ENCODE data around the gene UBE2O.

UBE2O gene

GRCh38 chr17:76444518-76445311 is 8.2 kb downstream of the UBE2O start:
- Histone ChIP-seq H3K27ac (ENCODE audit: low read depth, low read length) (no peak overlapping the region), H3K9me3 (ENCODE audit: low read length) (no peaks in the 10 kb centered on the region), H3K4me1 (ENCODE audit: insufficient read depth, low read length) (peaks cover 3% of the 10 kb centered on the region), H3K4me3 (ENCODE audit: low read depth in 1 of 2, low read length in 2 of 2) (no peak overlapping the region), H3K27me3 (ENCODE audit: control insufficient read depth in 1 of 2, insufficient read depth in 2 of 2, low read length in 2 of 2) (no peaks in the 10 kb centered on the region), H3K9ac (ENCODE audit: low read length) (no peak overlapping the region), H3K36me3 (ENCODE audit: insufficient read depth, low read length) (no peaks in the 10 kb centered on the region)

DNA sequence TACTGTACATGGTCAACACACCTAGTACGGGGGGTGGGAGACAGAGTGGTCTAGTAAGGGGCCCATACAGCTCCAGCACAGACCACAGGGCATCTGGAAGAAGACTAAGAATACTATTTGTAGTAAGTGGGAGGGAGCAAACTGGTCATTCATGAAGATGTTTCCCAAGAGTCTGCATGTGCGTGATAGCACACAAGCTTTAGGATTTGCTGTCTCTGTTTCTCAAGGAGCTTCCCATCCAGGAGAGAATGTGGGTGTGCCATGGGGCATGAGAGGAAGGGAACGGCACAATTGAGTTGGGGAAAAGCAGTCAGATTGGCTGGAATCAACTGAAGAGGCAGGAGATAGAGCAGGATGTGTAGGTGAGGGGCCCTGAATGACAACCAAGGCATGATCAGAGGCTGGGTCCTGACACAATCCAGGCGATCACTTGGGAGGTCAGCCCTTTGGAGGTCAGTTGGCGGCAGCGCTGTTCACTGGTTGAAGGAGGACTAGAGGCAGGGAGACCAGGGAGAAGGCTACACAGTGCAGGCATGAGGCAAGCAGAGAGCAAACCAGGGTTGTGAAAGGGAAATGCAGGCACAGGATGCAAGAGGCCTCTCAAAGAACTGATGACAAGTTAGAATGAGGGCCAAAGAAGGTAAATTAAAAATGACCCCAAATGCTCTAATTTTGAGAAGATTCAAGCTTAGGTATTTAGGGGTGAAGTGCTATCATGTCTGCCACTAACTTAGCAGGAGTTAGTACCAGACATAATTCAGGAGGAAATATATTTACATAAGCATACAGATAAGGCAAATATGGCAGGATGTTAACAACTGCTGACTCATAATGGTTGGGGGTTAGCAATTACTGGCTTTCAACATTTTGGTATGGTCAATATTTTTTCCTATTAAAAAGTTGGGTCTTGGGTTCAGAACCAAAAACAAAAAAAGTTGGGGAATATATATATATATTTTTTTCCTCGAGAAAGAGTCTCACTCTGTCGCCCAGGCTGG is 10.3 kb downstream of the UBE2O start:
- Histone ChIP-seq H3K36me3 (ENCODE audit: insufficient read depth, low read length) (no peaks in the 10 kb centered on the region), H3K9me3 (ENCODE audit: low read length) (no peaks in the 10 kb centered on the region), H3K27me3 (ENCODE audit: control insufficient read depth in 1 of 2, insufficient read depth in 2 of 2, low read length in 2 of 2) (no peaks in the 10 kb centered on the region), H3K4me1 (ENCODE audit: insufficient read depth, low read length) (peaks cover 3% of the 10 kb centered on the region), H3K4me3 (ENCODE audit: low read depth in 1 of 2, low read length in 2 of 2) (no peak overlapping the region), H3K27ac (ENCODE audit: low read depth, low read length) (no peak overlapping the region), H3K9ac (ENCODE audit: low read length) (no peak overlapping the region)

GRCh38 chr17:76441686-76442340 is 11.1 kb downstream of the UBE2O start:
- no peak overlapping the region for H3K27ac ChIP-seq (ENCODE audit: low read depth, low read length)
- H3K4me3 ChIP-seq (ENCODE audit: low read depth in 1 of 2, low read length in 2 of 2) = no peak overlapping the region
- H3K36me3 ChIP-seq (ENCODE audit: insufficient read depth, low read length) = no peaks in the 10 kb centered on the region
- no peaks in the 10 kb centered on the region for H3K27me3 ChIP-seq (ENCODE audit: control insufficient read depth in 1 of 2, insufficient read depth in 2 of 2, low read length in 2 of 2)
- H3K4me1 ChIP-seq (ENCODE audit: insufficient read depth, low read length) = peaks cover 3% of the 10 kb centered on the region
- no peak overlapping the region for H3K9ac ChIP-seq (ENCODE audit: low read length)
- H3K9me3 ChIP-seq (ENCODE audit: low read length) = no peaks in the 10 kb centered on the region

DNA sequence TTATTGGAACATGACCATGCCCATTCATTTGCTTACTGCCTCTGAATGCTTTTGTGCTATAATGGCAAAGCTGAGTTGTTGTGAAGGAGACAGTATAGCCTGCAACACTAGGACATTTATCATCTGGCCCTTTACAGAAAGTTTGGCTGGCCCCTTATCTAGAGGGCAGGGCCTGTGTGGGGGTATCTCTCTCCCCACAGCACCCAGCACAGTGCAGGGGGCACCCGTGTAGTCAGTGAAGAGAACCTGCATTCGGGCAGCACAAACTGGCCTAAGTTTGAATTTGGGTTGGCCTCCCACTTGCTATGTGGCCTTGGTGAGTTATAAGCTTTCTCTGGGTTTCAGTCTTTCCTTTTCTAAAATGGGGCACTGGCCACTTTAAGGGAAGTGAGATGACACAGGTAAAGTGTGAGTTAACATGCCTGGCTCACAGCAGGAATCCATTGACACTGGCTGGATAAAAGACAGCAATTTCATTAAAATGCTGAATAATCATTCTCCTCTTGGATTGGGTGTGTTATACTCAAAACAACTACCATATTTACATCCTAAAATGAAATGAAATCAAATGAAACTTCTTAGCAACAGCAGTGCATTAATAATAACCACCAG is 12.1 kb downstream of the UBE2O start:
- no peak overlapping the region for H3K9ac ChIP-seq (ENCODE audit: low read length)
- H3K27ac ChIP-seq (ENCODE audit: low read depth, low read length) = no peak overlapping the region
- H3K36me3 ChIP-seq (ENCODE audit: insufficient read depth, low read length) = no peaks in the 10 kb centered on the region
- no peak overlapping the region for H3K4me3 ChIP-seq (ENCODE audit: low read depth in 1 of 2, low read length in 2 of 2)
- H3K4me1 ChIP-seq (ENCODE audit: insufficient read depth, low read length) = no peaks in the 10 kb centered on the region
- no peaks in the 10 kb centered on the region for H3K9me3 ChIP-seq (ENCODE audit: low read length)
- H3K27me3 ChIP-seq (ENCODE audit: control insufficient read depth in 1 of 2, insufficient read depth in 2 of 2, low read length in 2 of 2) = no peaks in the 10 kb centered on the region

- Histone ChIP-seq H3K27ac (ENCODE audit: low read depth, low read length) (no peak overlapping the region), H3K4me1 (ENCODE audit: insufficient read depth, low read length) (no peaks in the 10 kb centered on the region)
Measured at GRCh38 chr17:76439314-76439928, 13.5 kb downstream of the UBE2O start.

DNA sequence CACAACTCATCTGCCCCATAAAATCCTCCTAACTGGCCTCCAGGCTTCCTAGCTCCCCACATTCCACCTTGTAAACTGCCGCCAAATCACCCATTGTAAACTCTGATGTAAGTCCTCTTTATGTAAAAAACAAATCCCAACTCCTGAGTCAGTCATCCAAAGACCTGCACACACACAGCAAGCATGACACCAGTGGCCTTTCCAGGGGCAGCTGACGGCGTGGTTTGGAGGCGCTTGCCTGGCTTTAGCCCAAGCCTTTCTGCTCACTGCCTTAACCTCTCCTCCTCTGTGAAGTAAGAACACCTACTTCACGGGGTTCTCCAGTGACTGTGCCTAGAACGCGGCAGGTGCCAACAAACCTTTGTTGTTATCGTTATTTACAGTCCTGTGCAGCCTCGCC is 14.0 kb downstream of the UBE2O start:
- Histone ChIP-seq H3K4me3 (ENCODE audit: low read depth in 1 of 2, low read length in 2 of 2) (no peak overlapping the region), H3K27me3 (ENCODE audit: control insufficient read depth in 1 of 2, insufficient read depth in 2 of 2, low read length in 2 of 2) (no peaks in the 10 kb centered on the region), H3K9ac (ENCODE audit: low read length) (no peak overlapping the region), H3K27ac (ENCODE audit: low read depth, low read length) (no peak overlapping the region), H3K9me3 (ENCODE audit: low read length) (no peaks in the 10 kb centered on the region), H3K4me1 (ENCODE audit: insufficient read depth, low read length) (no peaks in the 10 kb centered on the region), H3K36me3 (ENCODE audit: insufficient read depth, low read length) (peaks cover 5% of the 10 kb centered on the region)

More at GRCh38 chr17:76439314-76439928, 13.5 kb downstream of the UBE2O start:
- H3K36me3 ChIP-seq (ENCODE audit: insufficient read depth, low read length) = no peaks in the 10 kb centered on the region
- no peaks in the 10 kb centered on the region for H3K27me3 ChIP-seq (ENCODE audit: control insufficient read depth in 1 of 2, insufficient read depth in 2 of 2, low read length in 2 of 2)
- no peak overlapping the region for H3K4me3 ChIP-seq (ENCODE audit: low read depth in 1 of 2, low read length in 2 of 2)
- no peaks in the 10 kb centered on the region for H3K9me3 ChIP-seq (ENCODE audit: low read length)
- H3K9ac ChIP-seq (ENCODE audit: low read length) = no peak overlapping the region

GRCh38 chr17:76437467-76438402 is 15.2 kb downstream of the UBE2O start:
- Histone ChIP-seq H3K27me3 (ENCODE audit: control insufficient read depth in 1 of 2, insufficient read depth in 2 of 2, low read length in 2 of 2) (no peaks in the 10 kb centered on the region), H3K4me3 (ENCODE audit: low read depth in 1 of 2, low read length in 2 of 2) (no peak overlapping the region), H3K27ac (ENCODE audit: low read depth, low read length) (no peak overlapping the region), H3K4me1 (ENCODE audit: insufficient read depth, low read length) (no peaks in the 10 kb centered on the region), H3K9ac (ENCODE audit: low read length) (no peak overlapping the region), H3K9me3 (ENCODE audit: low read length) (no peaks in the 10 kb centered on the region), H3K36me3 (ENCODE audit: insufficient read depth, low read length) (peaks cover 5% of the 10 kb centered on the region)

- Histone ChIP-seq H3K9me3 (ENCODE audit: low read length) (no peaks in the 10 kb centered on the region), H3K36me3 (ENCODE audit: insufficient read depth, low read length) (peaks cover 5% of the 10 kb centered on the region), H3K27ac (ENCODE audit: low read depth, low read length) (no peak overlapping the region), H3K4me3 (ENCODE audit: low read depth in 1 of 2, low read length in 2 of 2) (no peak overlapping the region), H3K9ac (ENCODE audit: low read length) (no peak overlapping the region), H3K27me3 (ENCODE audit: control insufficient read depth in 1 of 2, insufficient read depth in 2 of 2, low read length in 2 of 2) (no peaks in the 10 kb centered on the region), H3K4me1 (ENCODE audit: insufficient read depth, low read length) (no peaks in the 10 kb centered on the region)
Measured at GRCh38 chr17:76435751-76436150, 17.2 kb downstream of the UBE2O start.

- H3K9ac ChIP-seq (ENCODE audit: low read length) = no peak overlapping the region
- no peak overlapping the region for H3K4me3 ChIP-seq (ENCODE audit: low read depth in 1 of 2, low read length in 2 of 2)
- H3K27me3 ChIP-seq (ENCODE audit: control insufficient read depth in 1 of 2, insufficient read depth in 2 of 2, low read length in 2 of 2) = no peaks in the 10 kb centered on the region
- no peaks in the 10 kb centered on the region for H3K4me1 ChIP-seq (ENCODE audit: insufficient read depth, low read length)
- H3K27ac ChIP-seq (ENCODE audit: low read depth, low read length) = no peak overlapping the region
- H3K36me3 ChIP-seq (ENCODE audit: insufficient read depth, low read length) = peaks cover 5% of the 10 kb centered on the region
- no peaks in the 10 kb centered on the region for H3K9me3 ChIP-seq (ENCODE audit: low read length)
Measured at GRCh38 chr17:76434870-76435269, 18.1 kb downstream of the UBE2O start.

- H3K4me3 ChIP-seq (ENCODE audit: low read depth in 1 of 2, low read length in 2 of 2) = no peak overlapping the region
- H3K4me1 ChIP-seq (ENCODE audit: insufficient read depth, low read length) = no peaks in the 10 kb centered on the region
- H3K27ac ChIP-seq (ENCODE audit: low read depth, low read length) = no peak overlapping the region
- no peaks in the 10 kb centered on the region for H3K27me3 ChIP-seq (ENCODE audit: control insufficient read depth in 1 of 2, insufficient read depth in 2 of 2, low read length in 2 of 2)
- H3K36me3 ChIP-seq (ENCODE audit: insufficient read depth, low read length) = peaks cover 5% of the 10 kb centered on the region
- no peaks in the 10 kb centered on the region for H3K9me3 ChIP-seq (ENCODE audit: low read length)
- H3K9ac ChIP-seq (ENCODE audit: low read length) = no peak overlapping the region
Measured at GRCh38 chr17:76433693-76434092, 19.3 kb downstream of the UBE2O start.
